Chondrocyte (in vitro differentiated cells): ENCODE results near the gene PGP. TPM values are rescaled to one million over a fixed set of nuclear protein-coding genes. Genes with fewer than 3 reads are reported as not detected.
"Not testable (repeated sequence)": the region's sequence is repeated elsewhere in the genome, so short reads cannot be mapped to it uniquely, and the experiment has no call there.

Source experiments
- DNase-seq: peaks from one replicate; pipeline ENCODE4 v3.0.0; 2021; ENCODE audit warnings: mixed read lengths, low spot score
- H3K27ac Mint-ChIP-seq: one replicate; pipeline ENCODE4 v1.8.0; 2021; ENCODE audit warnings: mild to moderate bottlenecking, moderate library complexity, mixed read lengths; ENCODE audit not compliant: unreplicated experiment
- H3K27me3 Mint-ChIP-seq: 2 replicates; pipeline ENCODE4 v1.8.0; 2021; ENCODE audit warnings: low read depth, mixed read lengths
- H3K36me3 Mint-ChIP-seq: 2 replicates; pipeline ENCODE4 v1.8.0; 2021; ENCODE audit warnings: low read depth, mixed read lengths
- H3K4me1 Mint-ChIP-seq: 2 replicates; pipeline ENCODE4 v1.8.0; 2021; ENCODE audit warnings: low read depth, mild to moderate bottlenecking, mixed read lengths
- H3K4me3 Mint-ChIP-seq: one replicate; pipeline ENCODE4 v1.8.0; 2021; ENCODE audit warnings: mild to moderate bottlenecking, moderate library complexity, mixed read lengths; ENCODE audit not compliant: unreplicated experiment
- H3K9me3 Mint-ChIP-seq: 2 replicates; pipeline ENCODE4 v1.8.0; 2021; ENCODE audit warnings: low read depth, mixed read lengths
- CTCF ChIP-seq: fragments of 200-600 bp; sonication (generic); IDR thresholded peaks from 2 replicates; pipeline ENCODE4 v1.5.0; 2021; ENCODE audit warnings: antibody characterized with exemption, mild to moderate bottlenecking, moderate library complexity
- total RNA-seq: library from RNA; stranded (reverse); gene quantifications from 3 replicates; pipeline ENCODE4 v1.2.1, GENCODE V29; 2021

PGP gene
- total RNA-seq, 1 donor from 2014 or later, result 15.6 TPM

GRCh38 chr16:2244926-2245795, 30.5 kb upstream of the PGP start:
- Mint-ChIP-seq H3K27ac (no peak overlapping the region), H3K36me3 (peaks cover 5% of the 10 kb centered on the region), H3K4me1 (peaks cover 2% of the 10 kb centered on the region), H3K9me3 (no peaks in the 10 kb centered on the region), H3K4me3 (no peak overlapping the region), H3K27me3 (no peaks in the 10 kb centered on the region)
- TF ChIP-seq CTCF, result no peak
- DNase-seq, result no peak

- no peaks in the 10 kb centered on the region for H3K4me1 Mint-ChIP-seq
- peak; percentile 28 for TF ChIP-seq CTCF
- H3K36me3 Mint-ChIP-seq, result peaks cover 5% of the 10 kb centered on the region
- DNase-seq, result no peak
- H3K27ac Mint-ChIP-seq, result no peak overlapping the region
- H3K27me3 Mint-ChIP-seq, result no peaks in the 10 kb centered on the region
- H3K9me3 Mint-ChIP-seq, result no peaks in the 10 kb centered on the region
- H3K4me3 Mint-ChIP-seq, result no peak overlapping the region
These were observed 29.7 kb upstream of the PGP start for GRCh38 chr16:2244301-2244700.

GRCh38 chr16:2243781-2244180, 29.1 kb upstream of the PGP start:
- Mint-ChIP-seq H3K27ac (no peak overlapping the region), H3K4me1 (no peaks in the 10 kb centered on the region), H3K27me3 (no peaks in the 10 kb centered on the region), H3K36me3 (peaks cover 5% of the 10 kb centered on the region), H3K4me3 (no peak overlapping the region), H3K9me3 (no peaks in the 10 kb centered on the region)
- no peak for DNase-seq
- no peak for TF ChIP-seq CTCF

- no peak for TF ChIP-seq CTCF
- H3K36me3 Mint-ChIP-seq, result peaks cover 5% of the 10 kb centered on the region
- H3K27me3 Mint-ChIP-seq, result no peaks in the 10 kb centered on the region
- H3K27ac Mint-ChIP-seq, result no peak overlapping the region
- no peaks in the 10 kb centered on the region for H3K9me3 Mint-ChIP-seq
- H3K4me1 Mint-ChIP-seq, result no peaks in the 10 kb centered on the region
- no peak overlapping the region for H3K4me3 Mint-ChIP-seq
- DNase-seq, result peak; percentile 92
These were observed 28.4 kb upstream of the PGP start for GRCh38 chr16:2243031-2243528.

- no peak overlapping the region for H3K27ac Mint-ChIP-seq
- no peaks in the 10 kb centered on the region for H3K9me3 Mint-ChIP-seq
- peaks cover 5% of the 10 kb centered on the region for H3K36me3 Mint-ChIP-seq
- H3K4me1 Mint-ChIP-seq, result no peaks in the 10 kb centered on the region
- no peak for TF ChIP-seq CTCF
- H3K27me3 Mint-ChIP-seq, result no peaks in the 10 kb centered on the region
- DNase-seq, result no peak
- H3K4me3 Mint-ChIP-seq, result no peak overlapping the region
These were observed 28.0 kb upstream of the PGP start for GRCh38 chr16:2242598-2242997.

GRCh38 chr16:2240331-2240730, 25.7 kb upstream of the PGP start:
- H3K36me3 Mint-ChIP-seq, H3K4me1 Mint-ChIP-seq, H3K27me3 Mint-ChIP-seq, H3K27ac Mint-ChIP-seq, DNase-seq, H3K4me3 Mint-ChIP-seq, H3K9me3 Mint-ChIP-seq: not testable (repeated sequence)
